Heart right ventricle (tissue), 16 donors: Measurements from ENCODE around the gene HSPG2. TPM values are rescaled to one million over a fixed set of nuclear protein-coding genes. Genes with fewer than 3 reads are reported as not detected.
"Not testable (repeated sequence)": the region's sequence is repeated elsewhere in the genome, so short reads cannot be mapped to it uniquely, and the experiment has no call there.

Source experiments
- ATAC-seq, 8 donors: fragments of 200-7000 bp; cut with Tn5 transposase; one replicate each; pipeline ENCODE4 v1.9.1; 2020; ENCODE audit warnings: mild to moderate bottlenecking in 8 of 8, moderate library complexity in 8 of 8, moderate number of reproducible peaks in 1 of 8
- DNase-seq, 2 donors: peaks; one replicate each; pipeline ENCODE4 v3.0.0-alpha.2; 2020
- H3K27ac ChIP-seq, 10 donors: fragments of 200-600 bp; sonication (generic) in 2 of 10; one replicate each; pipeline versions ENCODE4 v1.5.0 to v1.8.0; 2020 to 2022; ENCODE audit warnings: mild to moderate bottlenecking in 3 of 10
- H3K27me3 ChIP-seq, 7 donors: fragments of 200-600 bp; one replicate each; pipeline ENCODE4 v1.8.0; 2021 to 2022; ENCODE audit warnings: mild to moderate bottlenecking in 2 of 7
- H3K36me3 ChIP-seq, 9 donors: fragments of 200-600 bp; sonication (generic) in 1 of 9; one replicate each; pipeline versions ENCODE4 v1.5.0 to v1.8.0; 2020 to 2022; ENCODE audit warnings: mild to moderate bottlenecking in 2 of 9
- H3K4me1 ChIP-seq, 9 donors: fragments of 200-600 bp; sonication (generic) in 1 of 9; one replicate each; pipeline versions ENCODE4 v1.5.0 to v1.8.0; 2020 to 2022; ENCODE audit warnings: mild to moderate bottlenecking in 4 of 9
- H3K4me3 ChIP-seq, 10 donors: fragments of 200-600 bp; sonication (generic) in 2 of 10; one replicate each; pipeline versions ENCODE4 v1.5.0 to v1.8.0; 2020 to 2022; ENCODE audit warnings: mild to moderate bottlenecking in 7 of 10, moderate library complexity in 2 of 10
- H3K9me3 ChIP-seq, 11 donors: fragments of 200-600 bp in 10 of 11; sonication (generic) in 2 of 11; one replicate each; pipeline versions ENCODE4 v1.5.0 to v1.8.0; 2013 to 2022; ENCODE audit warnings: mild to moderate bottlenecking in 2 of 11, control low read depth in 1 of 11, moderate library complexity in 1 of 11
- CTCF ChIP-seq, 9 donors: fragments of 200-600 bp; sonication (generic) in 2 of 9; IDR thresholded peaks; one replicate each; pipeline versions ENCODE4 v1.5.0 to v1.8.0; 2021 to 2022; ENCODE audit warnings: antibody characterized with exemption in 9 of 9, mild to moderate bottlenecking in 5 of 9, moderate library complexity in 1 of 9
- WGBS, 2 donors: extraction: QIAGEN DNeasy Blood & Tissue Kit; methylation state at CpG; one replicate each; pipeline ENCODE4 v1.1.7; 2013; ENCODE audit warnings: inconsistent platforms in 1 of 2; 5-methylcytosine and 5-hydroxymethylcytosine counted together
- intact Hi-C, 10 donors: fragments of 100-400 bp; cut with DNase I; formaldehyde crosslinking; loops; one replicate each; pipeline versions ENCODE4 v1.11.1 to v1.14.2; 2022
- polyA plus RNA-seq, 2 donors: library from polyadenylated mRNA; stranded (reverse); fragments of 200-250 nt; gene quantifications; one replicate each; pipeline ENCODE4 v1.2.3, GENCODE V29; 2013
- total RNA-seq, 10 donors: library from RNA; stranded (reverse); fragmentation: NEBNext Ultra II Directional in 3 of 10; extraction: Animal tissue kit (Norgen Biotek cat#: 25700) in 3 of 10; gene quantifications; one replicate each; pipeline versions ENCODE4 v1.2.1 to v1.2.4, GENCODE V29; 2021 to 2023
- donor health status: Arrhythmogenic right ventricular cardiomyopathy.
- donor health status: ischemic (EF 13 %, LVEDD 7.1; RV severe dilation, severe dysfunction).
- donor health status: healthy with polysubstance abuse.
- donor health status: DM: no; HTN: yes; CAD: no.
- donor health status: DM: no; HTN: no; CAD: no.
- donor health status: ischemic (EF 25% LVEDD 6.9; RV normal size, moderate dysfunction).
- donor health status: ischemic (EF 25% LVEDD 5.7; RV mildly dilated, moderate dysfunction).
- donor health status: healthy.
- donor health status: DM: yes; HTN: yes; CAD: no.
- donor health status: Ischemic cardiomyopathy.
- donor health status: ischemic (EF 35%, LVEDD 5.7; RV mildly dilated, moderate dysfunction).
- donor health status: nonischemic (EF 11% LVEDD 7.7; RV severe dilation, severe dysfunction).
- donor health status: DM: yes; HTN: yes; CAD: no.
- donor health status: PGD.
- donor health status: ischemic (EF 29% LVEDD 5.4; RV normal size, mild dysfunction).
- donor health status: nonischemic (EF 23%, LVEDD 6.1; RV moderate dilation, normal function).

HSPG2 gene
- total and polyA plus RNA-seq, 12 donors: 221 to 508 (median 310) TPM

- 58 to 65% methylated on average over 3 of the region's 3 CpGs for whole genome bisulfite sequencing, 2 donors
- intact Hi-C loops: no loop called here
- Histone ChIP-seq H3K9me3 (no peaks in the 10 kb centered on the region), H3K4me1 (peaks cover 0 to 60% (median 57%) of the 10 kb centered on the region in 9 donors), H3K27ac (peak overlapping the region in 9 of 10 donors; percentile 64 to 86 (median 76)), H3K27me3 (no peaks in the 10 kb centered on the region), H3K36me3 (no peaks in the 10 kb centered on the region), H3K4me3 (no peak overlapping the region)
- DNase-seq (no peak), ATAC-seq (no peak)
- no peak for TF ChIP-seq CTCF (IDR thresholded peaks at IDR 0.05)
Observed at GRCh38 chr1:21944733-21945073, 7.6 kb upstream of the HSPG2 start.

- peak in 5 of 8 donors; percentile 24 to 48 (median 40) for ATAC-seq
- peak overlapping the region in 9 of 10 donors; percentile 64 to 86 (median 76) for H3K27ac ChIP-seq
- H3K4me3 ChIP-seq, H3K27me3 ChIP-seq, H3K36me3 ChIP-seq, DNase-seq, H3K9me3 ChIP-seq: not testable (repeated sequence)
- intact Hi-C loops: loop anchor here in 1 of 10 donors (1.0 kb wide), 1 partner anchor 32 kb away; no protein-coding TSS in a partner anchor
- peaks cover 8 to 76% (median 71%) of the 10 kb centered on the region in 9 donors for H3K4me1 ChIP-seq
- WGBS, 2 donors: 55 to 57% methylated on average over 19 of the region's 19 CpGs
Observed at GRCh38 chr1:21942959-21943640, 6.0 kb upstream of the HSPG2 start.

- no peak for DNase-seq
- H3K4me3 ChIP-seq: no peak overlapping the region
- TF ChIP-seq CTCF (IDR thresholded peaks at IDR 0.05): no peak
- ATAC-seq: no peak
- intact Hi-C loops: no loop called here
- H3K27ac ChIP-seq: peak overlapping the region in 9 of 10 donors; percentile 64 to 86 (median 76)
- H3K4me1 ChIP-seq: peaks cover 13 to 82% (median 76%) of the 10 kb centered on the region in 9 donors
- H3K27me3 ChIP-seq: no peaks in the 10 kb centered on the region
- no peaks in the 10 kb centered on the region for H3K9me3 ChIP-seq
- WGBS, 2 donors: 77 to 80% methylated on average over 10 of the region's 10 CpGs
- no peaks in the 10 kb centered on the region for H3K36me3 ChIP-seq
Observed at GRCh38 chr1:21942464-21942863, 5.4 kb upstream of the HSPG2 start.

DNA sequence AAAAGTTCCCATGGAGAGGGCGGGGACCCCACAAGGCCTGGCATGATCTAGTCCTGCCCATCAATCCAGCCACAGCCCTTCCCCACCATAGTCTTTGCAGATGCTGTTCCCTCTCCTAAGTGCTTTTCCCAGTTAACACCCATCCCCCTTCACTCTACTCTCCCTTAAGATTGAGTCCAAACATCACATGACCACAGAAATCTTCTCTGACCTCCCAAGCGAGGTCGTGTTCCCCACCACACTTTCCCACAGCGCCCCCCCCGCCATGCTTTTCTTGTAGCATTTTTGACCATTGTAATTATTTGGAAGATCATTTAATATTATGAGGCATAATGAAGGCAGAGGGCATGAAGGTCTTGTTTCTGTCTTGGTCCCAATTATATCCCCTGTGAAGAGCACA, 4.3 kb upstream of the HSPG2 start:
- no peaks in the 10 kb centered on the region for H3K9me3 ChIP-seq
- peaks cover 0 to 4% (median 0%) of the 10 kb centered on the region in 7 donors for H3K27me3 ChIP-seq
- H3K27ac ChIP-seq: peak overlapping the region in 6 of 10 donors; percentile 64 to 86 (median 78)
- peak in 1 of 2 donors; percentile 3 for DNase-seq
- intact Hi-C loops: no loop called here
- no peaks in the 10 kb centered on the region for H3K36me3 ChIP-seq
- no peak for TF ChIP-seq CTCF (IDR thresholded peaks at IDR 0.05)
- no peak overlapping the region for H3K4me3 ChIP-seq
- peaks cover 13 to 74% (median 68%) of the 10 kb centered on the region in 9 donors for H3K4me1 ChIP-seq
- WGBS, 2 donors: 85% methylated on average over 5 of the region's 5 CpGs
- ATAC-seq: no peak

DNA sequence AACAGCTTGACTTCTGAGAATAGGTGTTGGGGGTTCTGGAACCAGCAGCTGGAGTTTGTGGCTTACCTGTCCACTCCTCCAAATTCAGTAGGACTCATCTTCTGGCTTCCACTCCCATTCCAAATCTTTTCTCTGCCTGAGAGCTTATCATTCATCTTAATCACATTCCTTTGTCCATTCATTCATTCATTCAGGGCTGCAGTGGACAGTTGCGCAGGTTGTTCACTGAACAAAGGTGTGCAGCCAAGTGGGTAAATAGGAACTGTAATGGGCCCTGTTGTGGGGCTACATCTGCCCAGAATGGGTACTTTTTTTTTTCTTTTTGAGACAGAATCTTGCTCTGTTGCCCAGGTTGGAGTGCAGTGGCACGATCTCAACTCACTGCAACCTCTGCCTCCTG, 3.4 kb upstream of the HSPG2 start:
- peaks cover 13 to 83% (median 66%) of the 10 kb centered on the region in 9 donors for H3K4me1 ChIP-seq
- H3K4me3 ChIP-seq: no peak overlapping the region
- TF ChIP-seq CTCF (IDR thresholded peaks at IDR 0.05): no peak
- WGBS, 2 donors: 98 to 100% methylated on average over 2 of the region's 2 CpGs
- H3K27me3 ChIP-seq: peaks cover 0 to 9% (median 0%) of the 10 kb centered on the region in 7 donors
- H3K36me3 ChIP-seq: no peaks in the 10 kb centered on the region
- DNase-seq (no peak), ATAC-seq (no peak)
- intact Hi-C loops: no loop called here
- H3K9me3 ChIP-seq: no peaks in the 10 kb centered on the region
- peak overlapping the region in 9 of 10 donors; percentile 75 to 87 (median 83) for H3K27ac ChIP-seq
